ENCODE results near the gene MTCL1.

The MTCL1 gene

DNA sequence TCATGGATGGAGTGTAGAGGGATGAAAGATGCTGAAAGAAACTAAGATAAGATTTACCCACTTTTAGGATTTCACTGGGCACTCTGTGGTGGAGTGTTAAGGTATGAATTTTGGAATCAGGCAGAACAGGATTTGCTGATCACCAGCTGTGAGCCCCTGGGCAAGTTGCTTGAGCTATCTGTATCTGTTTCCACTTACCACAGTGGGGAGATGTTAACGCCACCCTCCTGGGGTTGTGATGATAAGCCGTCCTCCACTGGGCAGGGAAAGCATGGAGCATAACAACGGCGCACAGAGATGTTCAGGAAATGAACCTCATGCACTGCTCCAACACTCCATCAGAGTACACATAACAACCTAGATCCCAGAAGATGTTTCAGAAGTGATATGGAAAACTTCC lies 160.6 kb downstream of the MTCL1 start:
- no peak for DNase-seq (ENCODE audit: low read depth)

DNA sequence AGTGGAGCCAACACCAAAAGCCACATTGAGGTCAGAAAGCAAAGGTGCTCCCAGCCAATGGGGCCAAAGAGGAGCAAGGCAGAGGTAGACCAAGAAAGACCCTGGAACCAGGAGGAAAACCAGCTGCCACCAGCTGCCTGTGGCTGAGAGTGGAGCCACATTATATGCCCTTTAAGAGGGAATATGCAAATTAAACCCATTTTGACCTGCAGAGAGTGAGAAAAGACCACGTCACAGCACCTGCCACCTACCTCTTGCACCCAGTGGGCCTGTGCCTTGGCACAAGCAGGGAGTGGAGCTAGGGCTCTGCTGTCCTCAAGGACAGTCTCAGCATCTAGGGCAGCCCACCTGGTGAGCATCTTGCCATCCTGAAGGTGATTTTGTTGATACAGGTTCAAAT lies 161.3 kb downstream of the MTCL1 start:
- DNase-seq (ENCODE audit: low read depth) = no peak

DNA sequence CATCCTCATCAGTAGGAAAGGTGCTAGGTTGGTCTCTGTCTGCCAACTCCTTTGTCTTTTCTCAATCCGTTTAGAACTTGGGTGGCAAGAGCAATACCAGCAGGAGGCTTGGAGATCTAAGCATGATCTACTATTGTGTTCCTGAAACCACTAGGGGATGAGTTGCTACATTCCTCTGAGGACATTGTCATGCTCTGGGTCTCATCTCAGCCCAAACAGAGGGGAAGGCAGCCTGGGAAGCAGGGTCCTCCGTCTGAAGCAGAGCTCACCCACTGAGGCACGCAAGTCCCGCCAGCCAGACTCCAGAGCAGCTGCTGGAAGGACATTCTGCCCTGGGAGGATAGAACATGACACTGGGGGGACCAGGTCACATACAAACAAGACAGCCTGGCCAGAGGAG lies 162.9 kb downstream of the MTCL1 start:
- no peak for DNase-seq (ENCODE audit: low read depth)

DNA sequence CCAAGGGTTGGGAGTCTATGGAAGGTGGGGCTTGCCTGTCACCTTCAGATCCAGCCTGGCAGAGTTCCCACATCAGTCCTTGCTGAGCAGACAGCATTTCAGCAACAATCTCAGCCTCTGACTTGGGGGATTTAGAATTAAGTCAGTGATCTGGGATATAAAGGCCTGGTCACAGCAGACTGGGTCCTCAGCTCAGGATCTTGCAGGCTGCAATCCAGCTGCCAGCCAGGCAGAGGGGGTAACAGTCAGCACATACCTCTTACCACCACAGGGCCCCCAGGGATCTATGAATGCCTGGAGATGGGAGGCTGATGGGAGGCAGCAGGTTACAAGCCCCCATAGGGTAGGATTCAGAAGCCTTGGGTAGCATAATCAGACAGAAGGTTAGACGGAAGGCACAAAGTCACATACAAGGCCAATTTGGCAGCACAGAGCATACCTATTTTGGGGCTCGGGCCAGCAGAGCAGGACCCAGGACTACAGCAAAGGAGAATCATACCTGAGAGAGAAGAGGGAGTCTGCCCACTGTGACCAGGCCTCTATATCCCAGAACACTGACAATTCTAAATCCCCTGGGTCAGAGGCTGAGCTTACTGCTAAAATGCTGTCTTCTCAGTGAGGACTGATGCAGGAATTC lies 163.5 kb downstream of the MTCL1 start:
- no peak for DNase-seq (ENCODE audit: low read depth)

DNA sequence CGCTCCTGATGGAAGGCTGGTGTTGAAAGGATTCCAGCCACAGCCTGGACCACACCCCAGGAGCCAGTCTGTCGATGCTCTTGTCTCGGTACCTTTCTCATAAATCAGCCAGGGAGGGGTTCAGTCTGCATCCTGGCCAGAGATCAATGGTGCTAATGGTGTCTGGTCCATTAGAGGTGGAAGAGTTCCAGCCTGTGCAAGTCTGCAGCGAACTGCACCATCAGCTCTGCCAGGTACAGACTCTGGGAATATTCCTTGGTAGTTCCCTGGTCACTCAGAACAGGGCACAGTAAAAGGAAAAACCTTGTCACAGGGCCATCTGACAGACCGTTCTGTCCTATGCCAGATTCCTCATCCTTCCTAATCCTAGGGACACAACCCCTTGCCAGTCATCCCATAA lies 164.3 kb downstream of the MTCL1 start:
- no peak for DNase-seq (ENCODE audit: low read depth)

DNA sequence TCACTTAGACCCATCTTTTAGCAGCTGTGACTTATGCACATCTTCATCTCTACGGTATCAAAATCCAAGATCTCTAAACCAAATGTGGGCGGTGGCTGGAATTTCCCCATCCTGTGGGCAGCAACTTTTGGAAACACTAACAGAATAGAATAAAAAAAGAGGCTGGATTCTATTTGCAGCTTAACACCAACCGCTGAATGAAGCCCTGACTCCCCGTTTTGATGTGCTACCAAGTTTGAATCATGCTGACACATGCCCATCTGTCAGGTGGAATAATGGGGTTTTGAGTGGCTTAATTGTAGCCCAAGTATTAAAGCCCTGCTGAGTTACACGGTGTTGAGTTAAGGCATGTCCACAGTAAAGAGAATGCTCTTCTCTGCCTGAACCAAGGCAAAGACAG lies 165.2 kb downstream of the MTCL1 start:
- DNase-seq (ENCODE audit: low read depth) = no peak

DNA sequence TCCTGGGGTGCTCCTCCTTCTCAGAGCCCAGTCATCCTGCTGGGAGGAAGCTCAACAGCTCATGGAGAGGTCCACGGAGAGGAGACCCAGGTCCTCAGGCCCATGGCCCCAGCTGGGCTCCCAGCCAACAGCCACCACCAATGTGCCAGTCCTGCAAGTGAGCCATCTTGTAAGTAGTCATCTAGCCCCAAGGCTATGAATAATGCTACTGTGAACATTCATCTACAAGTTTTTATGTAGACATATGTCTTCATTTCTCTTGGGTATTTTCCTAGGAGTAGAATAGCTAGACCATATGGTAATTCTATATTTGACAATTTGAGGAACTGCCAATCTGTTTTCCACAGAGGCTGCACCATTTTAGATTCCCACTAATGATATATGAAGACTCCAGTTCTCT lies 166.1 kb downstream of the MTCL1 start:
- no peak for DNase-seq (ENCODE audit: low read depth)

DNA sequence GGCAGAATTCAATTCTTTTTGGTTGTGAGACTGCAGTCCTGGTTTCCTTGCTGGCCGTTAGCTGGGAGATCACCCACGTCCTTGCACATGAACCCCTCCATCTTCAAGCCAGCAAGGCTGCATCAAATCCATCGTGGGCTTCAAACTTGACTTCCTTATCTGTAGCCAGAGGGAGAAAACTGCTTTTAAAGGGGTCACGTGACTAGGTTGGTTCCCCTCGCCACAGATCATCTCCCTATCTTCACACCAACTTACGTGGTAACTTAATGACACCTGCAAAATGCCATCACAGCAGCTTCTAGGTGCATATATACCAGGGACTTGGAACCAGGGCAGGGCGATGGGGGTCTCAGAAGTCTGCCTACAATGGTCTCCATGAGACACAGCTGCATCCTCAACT lies 169.5 kb downstream of the MTCL1 start:
- no peak for DNase-seq (ENCODE audit: low read depth)

DNA sequence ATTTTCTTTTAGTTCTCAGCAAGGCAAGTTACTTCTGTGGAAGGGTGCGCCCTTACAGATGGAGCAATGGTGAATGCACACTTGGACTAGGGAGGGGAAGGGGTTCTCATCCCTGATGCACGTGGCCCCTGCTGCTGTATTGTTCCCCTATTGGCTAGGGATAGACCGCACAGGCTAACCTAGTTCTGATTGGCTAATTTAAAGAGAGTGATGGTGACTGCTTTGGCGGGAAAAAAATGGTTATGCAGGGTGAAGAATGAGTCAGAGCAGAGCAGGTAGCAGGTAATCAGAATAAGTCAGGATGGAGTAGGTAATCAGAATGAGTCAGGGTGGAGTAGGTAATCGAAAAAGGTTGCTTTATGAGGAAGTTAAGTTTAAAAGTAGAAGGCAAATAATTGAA lies 171.5 kb downstream of the MTCL1 start:
- DNase-seq (ENCODE audit: low read depth) = no peak

DNA sequence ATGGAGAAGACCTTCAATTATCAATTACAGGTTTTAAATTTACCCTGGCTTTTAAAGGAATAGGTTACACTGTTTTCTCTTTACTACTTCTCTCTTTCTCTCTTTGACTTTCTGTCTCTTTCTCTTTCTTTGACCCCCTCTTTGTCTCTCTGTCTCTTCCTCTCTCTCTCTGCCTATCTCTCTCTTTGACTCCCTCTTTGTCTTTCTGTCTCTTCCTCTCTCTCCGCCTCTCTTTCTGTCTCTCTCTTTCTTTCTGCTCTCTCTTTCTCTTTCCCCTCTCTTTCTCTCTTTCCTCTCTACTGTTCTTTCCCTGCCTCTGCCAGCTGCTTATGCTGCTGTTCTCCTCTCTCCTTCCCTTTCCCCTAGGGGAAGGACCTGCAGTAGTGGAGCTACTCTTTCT lies 175.7 kb downstream of the MTCL1 start:
- DNase-seq (ENCODE audit: low read depth) = no peak

Data from HS-27A (cell line).